CD4-positive, alpha-beta T cell treated with Interleukin-6 for 4 hours (primary cell): ENCODE results near the gene WASF2.
"Not testable (repeated sequence)": the region's sequence is repeated elsewhere in the genome, so short reads cannot be mapped to it uniquely, and the experiment has no call there.

ENCODE experiments used
- DNase-seq: peaks from one replicate; pipeline ENCODE4 v3.0.0-alpha.2; 2020; ENCODE audit warnings: mixed read lengths

Gene WASF2

DNA sequence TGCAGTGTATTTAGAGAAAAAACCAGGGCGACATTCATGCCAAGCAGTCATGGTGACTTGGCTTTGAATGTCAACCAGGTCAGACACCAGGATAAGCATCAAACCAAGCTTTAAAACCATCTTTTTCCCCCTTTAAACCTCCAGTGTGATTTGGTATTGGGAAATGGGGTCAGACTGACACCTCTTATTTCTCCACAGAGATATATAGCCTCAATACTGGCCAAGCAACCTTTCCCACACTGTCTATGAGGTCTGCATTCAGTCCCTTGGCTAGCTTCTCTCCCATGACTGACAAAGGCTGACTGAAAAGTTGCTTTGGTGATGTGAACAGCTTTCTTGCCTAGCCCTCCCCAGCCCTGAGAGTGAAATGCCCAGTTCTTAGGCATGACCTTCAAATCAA lies 75.9 kb downstream of the WASF2 start:
- DNase-seq, result no peak

DNA sequence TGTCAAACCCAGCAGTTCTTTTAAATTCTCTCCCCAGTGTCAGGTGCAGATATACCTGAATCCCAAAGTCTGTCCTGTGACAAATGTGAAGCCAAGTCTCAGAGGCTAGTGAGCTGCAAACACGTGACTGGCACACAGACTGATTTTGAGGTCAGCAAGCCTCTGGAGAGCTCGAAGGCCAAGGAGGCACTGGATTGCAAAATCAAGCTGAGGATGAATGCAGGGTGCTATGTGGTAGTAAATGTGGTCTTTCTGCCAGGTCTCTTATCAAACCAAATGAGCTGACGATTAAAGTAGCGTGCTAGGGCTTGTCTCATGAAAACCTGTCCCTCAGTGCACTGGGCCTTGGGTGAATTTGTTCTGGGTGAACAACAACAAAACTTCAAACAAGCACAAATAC lies 77.0 kb downstream of the WASF2 start:
- no peak for DNase-seq

DNA sequence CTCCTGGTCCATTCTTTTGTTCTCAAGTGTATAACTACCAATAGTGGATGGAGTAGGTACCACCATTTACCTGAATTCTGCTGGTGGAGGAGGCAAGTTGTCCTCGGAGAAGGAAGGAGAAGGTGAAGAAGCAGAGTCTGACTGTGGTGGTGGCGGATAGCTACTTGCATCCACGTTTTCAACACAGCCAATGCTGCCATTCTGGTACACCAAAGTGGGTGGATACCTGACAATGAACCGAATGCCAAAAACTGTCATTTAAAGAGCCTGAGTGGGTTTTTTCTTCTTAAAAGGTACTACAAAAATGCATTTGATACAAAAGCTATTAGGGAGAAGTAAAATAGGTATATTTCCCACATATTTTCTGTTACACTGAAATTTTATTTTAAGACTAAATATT lies 77.5 kb downstream of the WASF2 start:
- DNase-seq, result no peak

DNA sequence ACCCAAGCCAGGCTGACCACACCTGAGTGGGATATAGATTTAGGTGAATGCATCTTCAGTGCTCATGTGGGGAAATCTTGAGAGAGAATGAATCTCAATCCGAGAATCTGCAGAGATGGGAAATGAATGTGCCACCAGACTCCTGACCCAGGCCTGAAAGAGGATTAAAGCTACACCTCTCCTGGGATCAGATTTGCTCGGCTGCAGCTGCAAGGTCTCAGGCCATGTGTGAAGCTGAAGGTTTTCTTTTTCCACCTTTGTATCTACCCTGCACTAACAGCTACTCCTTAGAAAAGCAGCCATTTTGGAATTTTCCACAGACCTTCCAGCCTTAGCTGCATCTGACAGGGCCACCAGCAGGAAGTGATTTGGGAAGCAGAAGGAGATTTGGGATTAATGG lies 79.3 kb downstream of the WASF2 start:
- no peak for DNase-seq

DNA sequence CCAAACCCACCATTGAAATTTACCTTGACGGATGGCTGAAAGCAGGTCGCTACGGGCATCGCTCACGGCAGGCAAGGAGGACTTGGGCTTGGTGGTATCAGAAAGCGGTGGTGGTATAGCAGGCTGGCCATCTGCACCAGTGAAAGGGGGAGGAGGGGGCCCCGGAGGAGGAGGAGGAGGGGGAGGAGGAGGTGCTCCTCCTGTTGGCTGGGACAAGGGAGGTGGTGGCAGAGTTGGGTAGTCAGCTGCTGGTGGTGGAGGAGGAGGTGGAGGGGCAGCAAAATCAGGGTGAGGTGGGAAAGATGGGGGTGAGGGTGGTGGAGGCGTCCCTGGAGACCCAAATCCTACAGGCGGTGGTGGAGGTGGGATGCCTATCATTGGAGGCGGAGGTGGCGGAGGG lies 80.3 kb downstream of the WASF2 start:
- DNase-seq, result no peak

DNA sequence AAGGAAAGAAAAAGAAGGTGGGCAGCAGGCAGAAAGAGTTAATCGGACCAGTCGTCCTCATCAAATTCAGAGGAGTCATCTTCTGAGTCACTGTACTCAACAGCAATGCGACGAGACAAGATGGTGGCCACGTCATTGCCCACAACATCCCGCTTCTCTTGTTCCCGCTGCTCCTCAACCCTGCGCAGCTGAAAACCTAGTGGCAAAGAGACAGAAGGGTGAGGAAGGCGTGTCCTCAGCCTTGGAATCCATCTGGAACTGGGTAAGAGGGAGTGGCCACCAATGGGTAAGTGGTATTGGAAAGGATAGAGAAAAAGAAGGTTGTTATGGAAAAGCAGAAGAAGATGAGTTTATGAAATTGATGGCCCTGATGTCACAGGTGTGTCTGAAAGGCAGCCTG lies 81.8 kb downstream of the WASF2 start:
- DNase-seq, result no peak

DNA sequence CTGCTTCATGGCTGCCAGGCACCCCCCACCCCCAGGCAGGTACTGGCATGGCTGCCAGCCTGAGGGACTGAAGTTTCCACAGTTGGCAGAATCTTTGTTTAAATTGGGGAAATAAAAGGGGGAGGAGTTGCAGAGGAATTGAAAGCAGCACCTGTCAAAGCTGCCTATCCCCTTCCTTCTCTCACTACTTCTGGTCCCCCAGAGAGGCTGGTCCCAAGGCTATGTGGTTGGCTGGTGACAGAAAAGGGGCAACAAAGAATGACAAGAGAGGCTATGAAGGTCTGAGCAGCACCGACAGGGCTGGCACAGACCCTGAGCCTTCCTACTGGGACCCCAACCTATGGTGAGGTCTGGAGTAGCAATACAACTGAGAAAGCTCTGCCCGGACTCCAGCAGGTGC lies 83.2 kb downstream of the WASF2 start:
- not testable (repeated sequence) for DNase-seq

DNA sequence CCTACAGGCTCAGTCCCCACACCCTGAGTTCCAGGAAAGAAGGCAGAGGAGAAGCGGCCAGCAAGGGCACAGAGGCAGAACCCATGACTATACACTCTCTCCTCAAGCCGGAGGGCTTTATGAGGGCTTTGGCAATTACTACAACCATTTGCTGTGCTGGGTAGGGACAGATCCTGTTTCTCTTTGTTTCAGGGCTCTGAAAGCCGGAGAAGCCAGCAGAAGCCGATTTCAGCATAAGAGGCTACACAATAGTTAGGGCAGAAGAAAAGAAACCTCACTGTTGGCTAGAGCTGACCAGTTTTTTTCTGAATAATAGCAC lies 83.6 kb downstream of the WASF2 start:
- no peak for DNase-seq

DNA sequence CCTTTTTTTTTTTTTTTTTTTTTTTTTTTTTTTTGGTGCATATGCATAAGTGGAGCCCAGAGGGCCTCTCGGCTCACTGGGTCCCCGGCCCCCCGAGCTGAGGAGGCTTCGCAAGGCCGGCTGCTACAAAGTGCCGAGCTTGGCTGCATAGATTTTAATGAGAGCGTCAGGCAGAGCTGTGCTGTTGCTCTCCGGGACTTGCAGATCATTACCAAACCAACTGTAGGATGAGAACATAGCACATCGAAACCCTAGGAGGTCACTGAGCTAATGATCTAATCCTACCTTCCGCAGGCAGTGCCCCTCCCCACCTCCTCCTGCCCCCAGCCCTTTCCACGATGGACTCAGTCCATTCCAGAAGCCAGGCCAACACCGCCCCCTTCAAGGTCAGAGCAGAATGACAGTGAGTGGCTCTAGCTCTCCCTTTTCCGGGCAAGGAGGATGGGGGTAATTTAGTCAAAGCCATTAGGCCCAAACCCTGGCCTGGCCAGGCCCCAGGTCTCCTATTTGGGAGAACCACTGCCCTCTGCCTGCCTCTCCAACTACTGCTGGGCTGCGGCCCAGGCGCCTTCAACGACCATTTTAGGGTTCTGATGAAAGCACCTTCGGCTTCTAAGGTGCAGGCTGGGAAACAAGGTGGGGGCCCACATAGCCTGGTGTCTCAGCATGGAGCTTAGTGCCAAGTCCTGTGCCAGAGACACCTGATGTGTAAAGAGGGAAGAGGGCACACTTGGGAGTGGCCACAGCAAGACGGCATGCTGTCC lies 84.2 kb downstream of the WASF2 start:
- DNase-seq, result not testable (repeated sequence)

DNA sequence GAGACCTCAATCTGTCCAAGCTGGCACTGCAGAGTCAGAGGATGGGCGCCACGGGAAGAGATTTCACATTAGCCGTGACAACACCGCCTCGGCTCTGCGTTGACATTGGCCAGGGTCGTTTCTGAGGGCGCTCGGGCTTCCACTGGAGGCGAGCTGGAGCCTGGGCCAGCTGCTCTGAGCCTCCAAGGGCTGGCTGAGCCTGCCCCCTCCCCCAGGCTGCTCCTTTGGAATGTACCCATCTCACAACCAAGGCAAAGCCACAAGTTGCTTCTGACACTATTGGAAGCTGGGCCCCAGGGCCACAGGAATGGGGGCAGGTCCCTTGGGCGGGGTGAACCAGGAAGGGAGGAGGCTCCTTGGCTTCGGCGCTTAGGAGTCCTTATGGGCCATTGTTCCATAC lies 84.9 kb downstream of the WASF2 start:
- no peak for DNase-seq

DNA sequence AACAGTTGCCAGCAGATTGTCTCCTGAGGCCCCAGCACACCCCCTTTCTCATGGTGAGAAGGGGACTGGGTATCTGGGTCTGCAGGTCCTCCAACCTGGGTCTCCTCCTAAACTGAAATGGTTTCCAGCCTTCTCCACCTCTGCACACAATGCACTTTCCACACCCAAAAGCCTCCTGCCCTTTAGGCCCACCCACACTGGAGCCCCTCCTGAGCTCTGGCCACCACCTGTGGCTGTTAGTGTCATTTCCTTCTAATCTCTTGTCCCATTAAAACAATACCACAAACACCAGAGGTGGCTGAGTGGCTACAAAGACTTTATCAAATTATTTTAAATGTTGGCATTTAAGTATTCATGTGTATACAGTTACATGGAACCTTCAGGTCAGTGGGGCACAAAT lies 86.0 kb downstream of the WASF2 start:
- no peak for DNase-seq

DNA sequence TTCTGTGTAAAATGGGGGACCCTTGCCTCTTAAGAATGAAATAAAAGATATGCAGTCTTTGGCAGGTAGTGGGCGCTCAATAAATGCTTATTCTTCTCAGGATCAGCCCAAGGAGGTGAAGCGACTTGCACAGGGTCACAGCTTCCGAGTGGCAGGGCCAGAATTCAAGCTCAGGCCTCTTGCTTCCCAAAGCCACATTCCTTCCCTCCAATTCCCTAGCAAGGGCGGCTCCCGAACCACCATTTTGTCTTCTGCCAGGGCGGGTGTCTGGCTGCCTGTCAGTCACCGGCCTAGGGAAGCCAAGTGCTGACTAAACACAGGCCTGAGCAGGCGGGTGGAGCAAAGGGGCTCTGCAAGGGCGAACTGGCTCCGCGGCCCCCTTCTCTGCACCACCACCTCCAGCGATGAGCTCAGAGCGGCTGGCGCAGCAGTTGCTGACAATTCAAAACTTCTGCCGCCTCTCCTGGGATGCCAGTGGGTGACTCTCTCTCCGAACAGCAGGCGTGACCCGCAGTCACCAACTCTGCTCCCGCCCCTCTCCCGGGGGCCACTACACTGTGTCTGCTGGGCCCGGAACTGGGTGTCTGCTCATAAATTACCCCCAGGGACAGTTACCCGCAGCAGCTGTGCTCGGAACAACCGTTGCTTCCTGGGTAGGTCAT lies 86.8 kb downstream of the WASF2 start:
- peak; percentile 47 for DNase-seq

DNA sequence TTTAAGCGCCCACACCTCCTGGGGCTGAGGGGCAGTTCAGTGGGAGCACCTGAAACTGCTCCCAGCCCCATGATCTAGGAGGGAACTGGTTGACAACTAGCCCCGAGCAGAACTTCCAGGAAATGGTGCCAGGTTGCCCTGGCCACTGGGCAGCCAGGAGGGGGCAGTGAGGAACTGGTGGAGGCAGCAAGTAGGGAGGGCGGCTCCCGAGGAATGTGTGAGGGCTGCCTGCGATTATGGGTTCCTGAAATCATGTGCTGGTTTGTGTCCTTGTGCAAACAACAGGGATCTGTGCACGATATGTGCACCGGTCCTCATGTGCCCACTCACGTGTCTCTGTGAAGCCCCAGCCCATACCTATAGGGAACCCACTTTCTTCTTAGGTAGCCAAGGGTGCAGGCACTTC lies 87.6 kb downstream of the WASF2 start:
- peak; percentile 50 for DNase-seq

DNA sequence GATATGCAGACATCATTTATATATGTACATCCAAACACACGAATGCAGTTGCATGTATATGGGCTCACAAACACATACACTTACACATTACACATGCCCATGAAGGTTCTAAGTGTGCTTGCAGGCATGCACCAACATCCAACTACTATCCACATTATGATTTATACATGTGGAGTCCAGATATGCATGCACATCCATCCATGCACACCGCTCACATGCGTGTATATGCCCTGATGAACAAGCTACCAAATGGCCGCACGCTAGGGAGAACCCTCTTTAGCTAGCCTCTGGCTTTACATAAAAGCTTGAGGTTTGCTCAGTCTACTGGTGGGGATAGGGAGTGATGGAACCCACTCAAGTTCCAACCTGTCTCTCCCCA lies 89.0 kb downstream of the WASF2 start:
- DNase-seq, result no peak

DNA sequence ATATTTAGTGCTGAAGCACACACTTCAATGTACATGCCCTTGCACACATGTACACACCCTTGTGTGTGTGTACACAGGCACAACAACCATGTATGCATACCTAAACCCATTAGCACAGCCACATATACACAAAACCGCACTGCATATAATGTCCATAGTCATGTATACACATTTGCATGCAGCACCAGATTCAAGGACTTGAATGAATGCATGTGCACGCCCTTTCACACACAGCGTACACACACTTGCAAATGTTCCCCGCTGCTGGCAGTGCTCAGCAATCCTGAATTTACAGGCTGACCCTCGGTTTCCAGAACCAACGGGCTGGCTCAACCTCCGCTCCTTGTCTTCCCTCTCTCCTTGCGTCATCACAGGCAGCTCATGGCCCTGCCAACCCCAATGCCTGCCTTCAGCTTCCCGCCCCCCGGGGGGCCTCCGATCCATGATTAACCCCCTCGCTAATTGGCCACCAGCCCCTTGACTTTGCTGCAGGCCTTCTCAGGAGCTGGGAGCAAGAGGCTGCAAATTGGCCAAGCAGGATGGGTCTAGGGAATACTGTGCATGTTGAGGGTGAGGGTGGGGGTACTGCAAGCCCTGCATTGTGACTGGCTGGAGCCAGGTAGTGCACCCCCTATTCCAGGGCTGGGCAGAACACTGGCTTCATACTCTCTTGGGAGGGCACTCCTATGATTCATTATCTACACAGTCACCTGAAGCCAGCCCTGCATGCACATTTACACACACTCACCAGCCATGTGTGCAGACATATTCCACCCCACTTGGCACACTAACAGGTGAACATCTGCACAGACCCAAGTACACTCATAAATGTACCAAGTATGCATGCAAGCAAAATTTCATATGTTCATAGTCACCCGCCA lies 89.6 kb downstream of the WASF2 start:
- DNase-seq, result no peak

DNA sequence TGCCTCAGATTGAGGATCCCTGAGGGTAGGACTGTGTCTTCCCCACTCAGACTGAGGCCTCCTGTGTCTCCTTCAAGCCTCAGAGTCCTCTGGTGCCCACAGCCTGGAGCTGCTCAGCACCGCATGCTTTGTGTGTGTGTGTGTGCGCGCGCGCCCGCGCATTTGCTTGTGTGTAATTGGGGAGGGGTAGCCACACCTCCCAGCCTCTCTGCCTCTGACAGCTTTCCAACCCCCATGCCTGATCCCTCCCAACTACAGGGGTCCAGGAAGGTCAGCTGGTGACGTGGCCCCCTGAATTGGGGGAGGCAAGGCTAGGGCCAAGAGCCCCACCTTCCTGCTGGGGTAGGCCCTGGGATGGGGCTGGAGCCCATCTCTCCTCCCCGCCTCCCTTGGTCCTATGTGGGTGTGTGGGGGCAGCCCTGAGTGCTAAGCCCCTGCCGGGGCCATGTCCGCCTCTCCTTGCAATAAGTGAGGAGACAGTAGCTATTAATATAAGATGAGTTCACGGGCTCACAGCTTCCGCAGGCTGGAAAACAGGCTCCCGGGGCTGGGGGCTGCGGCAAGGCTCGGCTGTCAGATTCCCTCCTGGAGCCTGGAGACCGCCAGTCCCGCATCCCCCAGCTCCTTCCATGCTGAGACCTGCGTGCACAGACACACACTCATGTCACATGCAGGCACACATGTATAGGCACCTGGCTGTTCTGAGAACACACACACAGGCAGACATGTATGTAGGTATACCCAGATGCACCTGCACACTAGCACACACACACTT lies 90.5 kb downstream of the WASF2 start:
- no peak for DNase-seq

DNA sequence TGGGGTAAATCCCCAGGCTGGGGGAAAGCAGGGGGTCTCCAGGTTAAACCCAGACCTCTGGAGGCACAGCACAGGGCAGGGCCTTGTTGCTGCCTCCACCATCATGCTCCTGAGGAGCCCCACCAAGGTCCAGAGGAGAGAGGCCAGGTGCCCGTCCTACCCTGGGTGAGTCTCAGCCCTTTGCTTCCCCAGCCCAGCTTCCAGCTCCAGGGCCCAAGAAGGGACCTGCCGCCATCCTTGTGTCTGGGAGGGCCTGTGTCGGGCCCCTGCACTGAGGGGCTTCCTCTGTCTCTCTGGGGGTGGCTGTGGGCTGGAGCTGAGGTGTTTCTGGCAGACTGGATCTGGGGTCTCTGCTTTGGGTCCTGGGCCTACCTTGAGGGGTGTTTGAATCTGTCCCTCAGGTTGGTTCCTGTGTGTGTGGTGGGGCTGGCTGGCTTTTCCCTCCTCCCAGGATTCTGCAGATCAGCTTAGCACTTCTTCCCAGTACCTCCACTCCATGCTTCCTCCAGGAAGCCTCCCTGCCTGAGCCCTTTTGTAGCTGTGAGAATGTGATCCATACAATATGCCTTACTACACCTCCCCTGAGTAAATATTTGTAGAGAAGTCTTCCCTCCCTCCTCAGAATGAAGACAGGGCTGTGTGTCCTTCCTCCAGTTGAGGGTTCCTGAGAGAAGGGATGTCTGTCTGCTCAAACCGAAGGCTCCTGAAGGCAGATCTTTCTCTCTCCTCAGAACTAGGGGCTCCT lies 91.4 kb downstream of the WASF2 start:
- no peak for DNase-seq

DNA sequence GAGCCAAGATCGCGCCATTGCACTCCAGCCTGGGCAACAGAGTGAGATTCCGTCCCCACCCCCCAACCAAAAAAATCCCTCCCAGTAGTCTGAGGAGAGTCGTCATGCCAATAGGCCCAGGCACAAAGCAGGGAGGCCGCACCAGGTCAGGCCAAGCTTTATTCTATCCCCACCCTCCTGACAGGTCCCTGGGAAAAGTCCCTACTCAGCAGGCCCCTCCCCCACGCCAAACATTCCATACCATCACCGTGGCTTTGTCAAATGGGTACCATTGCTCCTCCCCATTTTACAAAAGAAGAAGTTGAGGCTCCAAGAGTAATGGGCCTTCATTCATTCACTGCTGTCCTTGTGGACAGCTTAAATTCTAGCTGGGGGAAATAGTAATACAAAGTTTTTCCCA lies 92.2 kb downstream of the WASF2 start:
- DNase-seq, result no peak

DNA sequence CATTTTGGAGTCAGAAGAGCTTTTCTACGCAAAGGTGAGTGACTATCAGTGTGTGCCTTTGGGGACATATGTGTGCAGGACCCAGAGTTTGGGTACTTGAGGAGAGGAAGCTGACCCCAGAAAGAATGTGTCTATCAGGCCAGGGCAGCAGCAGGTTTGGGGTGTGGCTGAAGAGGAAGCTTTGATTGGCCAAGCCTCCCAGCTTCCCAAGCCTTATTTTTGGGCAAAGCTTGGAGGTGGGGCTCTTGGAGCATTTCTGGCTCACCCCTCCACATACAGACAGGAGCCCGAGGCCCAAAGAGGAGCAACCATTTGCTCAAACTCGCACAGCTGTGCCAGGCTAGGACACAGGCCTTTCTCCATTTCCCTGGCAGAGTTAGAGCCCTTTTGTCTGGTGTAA lies 92.9 kb downstream of the WASF2 start:
- DNase-seq, result no peak

DNA sequence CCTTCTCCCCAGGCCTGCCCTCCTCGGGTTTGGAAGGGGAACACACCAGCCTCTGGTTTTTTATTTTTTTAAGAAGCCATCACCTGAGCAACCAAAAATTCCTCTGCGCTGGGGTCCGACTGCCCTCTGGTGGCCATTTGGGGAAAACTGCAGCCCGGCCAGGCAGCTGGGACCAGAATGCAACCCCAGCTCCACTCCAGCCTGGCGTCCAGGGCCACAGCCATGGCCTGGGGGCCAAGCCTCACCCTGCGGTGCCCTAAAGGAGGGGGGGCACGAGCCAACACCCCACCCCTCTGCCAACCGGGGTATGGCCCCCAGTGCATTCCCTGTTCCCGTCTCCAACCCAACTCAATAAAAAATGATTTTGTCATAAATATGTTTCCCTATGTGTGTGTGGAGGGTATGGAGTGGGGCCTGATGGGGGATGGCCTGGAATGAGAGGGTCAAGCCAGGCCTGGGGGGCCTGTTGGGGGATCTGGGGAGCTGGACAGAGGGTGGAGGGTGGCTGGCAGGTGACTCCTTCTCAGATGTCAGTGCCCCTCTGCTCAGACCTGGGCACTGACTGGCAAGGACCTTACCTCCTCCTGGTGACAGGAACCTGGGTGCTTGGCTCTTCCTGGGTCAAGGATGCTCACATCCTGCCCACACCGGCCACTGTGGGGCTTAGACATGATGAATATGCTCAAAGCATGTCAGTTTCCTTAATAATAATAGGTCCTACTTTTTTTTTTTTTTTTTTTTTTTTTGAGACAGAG lies 94.3 kb downstream of the WASF2 start:
- peak; percentile 81 for DNase-seq

DNA sequence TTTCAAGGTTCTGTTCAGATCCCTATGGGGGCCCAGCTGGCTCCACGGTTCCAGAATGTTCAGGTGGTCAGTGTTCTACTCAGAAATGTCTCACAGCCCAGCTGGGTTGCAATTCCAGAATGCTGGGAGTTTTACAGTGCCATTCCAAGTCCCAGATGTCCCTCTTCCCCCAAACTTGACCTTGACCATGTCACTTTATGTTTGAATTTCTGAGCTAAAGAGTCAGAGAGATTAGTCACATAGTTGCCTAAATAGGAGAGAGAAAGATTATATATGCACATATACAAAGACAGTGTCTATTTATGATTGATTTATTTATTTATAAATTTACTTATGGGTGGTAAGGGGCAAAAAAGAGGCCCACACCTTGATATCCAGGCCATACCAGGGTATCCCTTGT lies 95.0 kb downstream of the WASF2 start:
- DNase-seq, result no peak

DNA sequence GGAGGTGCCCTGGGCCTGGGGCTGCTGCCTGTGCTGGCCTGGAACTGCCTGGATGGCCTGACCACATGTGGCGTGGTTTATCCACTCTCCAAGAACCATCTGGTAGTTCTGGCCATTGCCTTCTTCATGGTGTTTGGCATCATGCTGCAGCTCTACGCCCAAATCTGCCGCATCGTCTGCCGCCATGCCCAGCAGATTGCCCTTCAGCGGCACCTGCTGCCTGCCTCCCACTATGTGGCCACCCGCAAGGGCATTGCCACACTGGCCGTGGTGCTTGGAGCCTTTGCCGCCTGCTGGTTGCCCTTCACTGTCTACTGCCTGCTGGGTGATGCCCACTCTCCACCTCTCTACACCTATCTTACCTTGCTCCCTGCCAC lies 95.7 kb downstream of the WASF2 start:
- no peak for DNase-seq
